CD4-positive, CD25-positive, alpha-beta regulatory T cell (primary cell): Measurements from ENCODE around the gene MCC. TPM values are rescaled to one million over a fixed set of nuclear protein-coding genes. Genes with fewer than 3 reads are reported as not detected.

ENCODE experiments used
- ATAC-seq, 2 donors: fragments of 150-1000 bp; cut with Tn5 transposase; one replicate each; pipeline ENCODE4 v1.10.0; 2021; ENCODE audit warnings: low read depth in 2 of 2, moderate number of reproducible peaks in 2 of 2, moderate library complexity in 1 of 2
- DNase-seq, 3 donors: peaks; one replicate each; pipeline versions ENCODE4 v3.0.0 to v3.0.0-alpha.2; 2012 to 2022; ENCODE audit warnings: mixed read lengths in 1 of 3
- H3K27ac ChIP-seq: one replicate; pipeline ENCODE4 v1.7.0; 2013; ENCODE audit warnings: mild to moderate bottlenecking, low read length; ENCODE audit not compliant: insufficient read depth, poor library complexity, severe bottlenecking
- H3K27me3 ChIP-seq: one replicate; pipeline ENCODE4 v1.7.0; 2013; ENCODE audit warnings: low read length; ENCODE audit not compliant: control insufficient read depth, insufficient read depth
- H3K36me3 ChIP-seq: one replicate; pipeline ENCODE4 v1.7.0; 2013; ENCODE audit warnings: mild to moderate bottlenecking, low read length, moderate library complexity; ENCODE audit not compliant: control insufficient read depth, insufficient read depth
- H3K4me1 ChIP-seq: 2 replicates; pipeline ENCODE4 v1.7.0; 2013; ENCODE audit warnings: mild to moderate bottlenecking, low read length; ENCODE audit not compliant: insufficient read depth, control insufficient read depth, poor library complexity, severe bottlenecking
- H3K4me3 ChIP-seq: one replicate; pipeline ENCODE4 v1.7.0; 2013; ENCODE audit warnings: low read depth, mild to moderate bottlenecking, low read length, moderate library complexity
- H3K9me3 ChIP-seq, 2 experiments: 1 replicate in 1 of 2; 2 replicates in 1 of 2; pipeline ENCODE4 v1.7.0; 2013; ENCODE audit warnings: low read length in 2 of 2, mild to moderate bottlenecking in 1 of 2, moderate library complexity in 1 of 2; ENCODE audit not compliant: control insufficient read depth in 2 of 2
- H3K27ac Mint-ChIP-seq, 3 donors: one replicate each; pipeline ENCODE4 v1.8.0; 2020 to 2022; ENCODE audit warnings: mild to moderate bottlenecking in 3 of 3, mixed read lengths in 3 of 3, moderate library complexity in 2 of 3
- H3K27me3 Mint-ChIP-seq: one replicate; pipeline ENCODE4 v1.8.0; 2022; ENCODE audit warnings: mild to moderate bottlenecking, mixed read lengths
- H3K36me3 Mint-ChIP-seq: one replicate; pipeline ENCODE4 v1.8.0; 2020; ENCODE audit warnings: mixed read lengths
- H3K4me1 Mint-ChIP-seq, 4 donors: one replicate each; pipeline ENCODE4 v1.8.0; 2020 to 2022; ENCODE audit warnings: mixed read lengths in 4 of 4, mild to moderate bottlenecking in 1 of 4
- H3K4me3 Mint-ChIP-seq, 4 donors: one replicate each; pipeline ENCODE4 v1.8.0; 2020 to 2022; ENCODE audit warnings: mild to moderate bottlenecking in 4 of 4, mixed read lengths in 4 of 4, moderate library complexity in 3 of 4
- H3K9me3 Mint-ChIP-seq, 7 donors: one replicate each; pipeline ENCODE4 v1.8.0; 2020 to 2022; ENCODE audit warnings: mixed read lengths in 7 of 7, mild to moderate bottlenecking in 3 of 7, moderate library complexity in 2 of 7
- polyA plus RNA-seq, 4 donors: library from polyadenylated mRNA; unstranded; fragments of 300-500 nt; fragmentation: Illumina TruSeq; gene quantifications; one replicate each; pipeline ENCODE4 v1.2.3, GENCODE V29; 2021
- total RNA-seq: library from RNA; stranded (reverse); gene quantifications from one replicate; pipeline ENCODE4 v1.2.3, GENCODE V29; 2022

MCC gene
- total and polyA plus RNA-seq, 5 donors from 2014 or later, result 0.47 to 11.1 (median 3.4) TPM

- Histone ChIP-seq H3K27ac (no peak overlapping the region), H3K36me3 (no peaks in the 10 kb centered on the region), H3K27me3 (peaks cover 29% of the 10 kb centered on the region), H3K4me3 (peak overlapping the region; percentile 90), H3K4me1 (peaks cover 22% of the 10 kb centered on the region), H3K9me3 (no peaks in the 10 kb centered on the region)
- peak overlapping the region; percentile 89 to 95 (median 94) for H3K4me3 Mint-ChIP-seq
- no peak for DNase-seq
- no peaks in the 10 kb centered on the region for H3K36me3 Mint-ChIP-seq
- H3K27me3 Mint-ChIP-seq, result peaks cover 50% of the 10 kb centered on the region
- peaks cover 0 to 2% (median 0%) of the 10 kb centered on the region in 7 donors for H3K9me3 Mint-ChIP-seq
- no peak for ATAC-seq
- peaks cover 0 to 35% (median 25%) of the 10 kb centered on the region in 4 donors for H3K4me1 Mint-ChIP-seq
- H3K27ac Mint-ChIP-seq, result peak overlapping the region in 2 of 3 donors; percentile 76 to 86
These were observed 194.9 kb downstream of the MCC start for GRCh38 chr5:113293068-113293974.

- Mint-ChIP-seq H3K36me3 (no peaks in the 10 kb centered on the region), H3K4me1 (peaks cover 0 to 34% (median 24%) of the 10 kb centered on the region in 4 donors), H3K27ac (no peak overlapping the region), H3K27me3 (peaks cover 42% of the 10 kb centered on the region), H3K4me3 (peak overlapping the region; percentile 89 to 95 (median 94)), H3K9me3 (peaks cover 0 to 2% (median 0%) of the 10 kb centered on the region in 7 donors)
- H3K9me3 ChIP-seq, result no peaks in the 10 kb centered on the region
- peaks cover 22% of the 10 kb centered on the region for H3K4me1 ChIP-seq
- H3K27ac ChIP-seq, result no peak overlapping the region
- no peak for ATAC-seq
- peaks cover 24% of the 10 kb centered on the region for H3K27me3 ChIP-seq
- no peaks in the 10 kb centered on the region for H3K36me3 ChIP-seq
- H3K4me3 ChIP-seq, result peak overlapping the region; percentile 90
- DNase-seq, result no peak
These were observed 195.8 kb downstream of the MCC start for GRCh38 chr5:113292462-113292861.

- Mint-ChIP-seq H3K9me3 (peaks cover 0 to 1% (median 0%) of the 10 kb centered on the region in 7 donors), H3K27me3 (no peaks in the 10 kb centered on the region), H3K4me1 (peaks cover 0 to 8% (median 1%) of the 10 kb centered on the region in 4 donors), H3K36me3 (no peaks in the 10 kb centered on the region), H3K27ac (no peak overlapping the region), H3K4me3 (no peak overlapping the region)
- H3K36me3 ChIP-seq, result no peaks in the 10 kb centered on the region
- H3K4me1 ChIP-seq, result no peaks in the 10 kb centered on the region
- no peaks in the 10 kb centered on the region for H3K27me3 ChIP-seq
- H3K27ac ChIP-seq, result no peak overlapping the region
- H3K9me3 ChIP-seq, result no peaks in the 10 kb centered on the region
- no peak overlapping the region for H3K4me3 ChIP-seq
- ATAC-seq (no peak), DNase-seq (no peak)
These were observed 204.7 kb downstream of the MCC start for GRCh38 chr5:113283558-113283957.

GRCh38 chr5:113282472-113282871, 205.8 kb downstream of the MCC start:
- H3K4me3 Mint-ChIP-seq, result no peak overlapping the region
- DNase-seq, result no peak
- H3K27ac Mint-ChIP-seq, result no peak overlapping the region
- H3K4me1 Mint-ChIP-seq, result peaks cover 0 to 8% (median 1%) of the 10 kb centered on the region in 4 donors
- H3K27me3 Mint-ChIP-seq, result no peaks in the 10 kb centered on the region
- H3K4me3 ChIP-seq, result no peak overlapping the region
- peaks cover 0 to 1% (median 0%) of the 10 kb centered on the region in 7 donors for H3K9me3 Mint-ChIP-seq
- no peak overlapping the region for H3K27ac ChIP-seq
- no peaks in the 10 kb centered on the region for H3K27me3 ChIP-seq
- no peaks in the 10 kb centered on the region for H3K36me3 Mint-ChIP-seq
- H3K9me3 ChIP-seq, result no peaks in the 10 kb centered on the region
- H3K4me1 ChIP-seq, result no peaks in the 10 kb centered on the region
- no peaks in the 10 kb centered on the region for H3K36me3 ChIP-seq
- no peak for ATAC-seq

GRCh38 chr5:113281194-113281593, 207.1 kb downstream of the MCC start:
- Histone ChIP-seq H3K9me3 (no peaks in the 10 kb centered on the region), H3K36me3 (no peaks in the 10 kb centered on the region), H3K27me3 (no peaks in the 10 kb centered on the region), H3K4me1 (no peaks in the 10 kb centered on the region), H3K27ac (no peak overlapping the region), H3K4me3 (no peak overlapping the region)
- H3K4me3 Mint-ChIP-seq, result no peak overlapping the region
- H3K36me3 Mint-ChIP-seq, result no peaks in the 10 kb centered on the region
- DNase-seq (no peak), ATAC-seq (no peak)
- no peak overlapping the region for H3K27ac Mint-ChIP-seq
- H3K4me1 Mint-ChIP-seq, result peaks cover 0 to 8% (median 2%) of the 10 kb centered on the region in 4 donors
- no peaks in the 10 kb centered on the region for H3K27me3 Mint-ChIP-seq
- peaks cover 0 to 1% (median 0%) of the 10 kb centered on the region in 7 donors for H3K9me3 Mint-ChIP-seq

- Histone ChIP-seq H3K36me3 (no peaks in the 10 kb centered on the region), H3K9me3 (no peaks in the 10 kb centered on the region), H3K27ac (no peak overlapping the region), H3K4me1 (no peaks in the 10 kb centered on the region), H3K4me3 (no peak overlapping the region), H3K27me3 (no peaks in the 10 kb centered on the region)
- DNase-seq (no peak), ATAC-seq (no peak)
- H3K9me3 Mint-ChIP-seq, result peaks cover 0 to 1% (median 0%) of the 10 kb centered on the region in 7 donors
- no peak overlapping the region for H3K27ac Mint-ChIP-seq
- H3K36me3 Mint-ChIP-seq, result no peaks in the 10 kb centered on the region
- H3K4me1 Mint-ChIP-seq, result peaks cover 0 to 8% (median 2%) of the 10 kb centered on the region in 4 donors
- H3K27me3 Mint-ChIP-seq, result no peaks in the 10 kb centered on the region
- no peak overlapping the region for H3K4me3 Mint-ChIP-seq
These were observed 207.7 kb downstream of the MCC start for GRCh38 chr5:113280541-113280940.

- Mint-ChIP-seq H3K36me3 (no peaks in the 10 kb centered on the region), H3K27me3 (no peaks in the 10 kb centered on the region), H3K9me3 (peaks cover 0 to 1% (median 0%) of the 10 kb centered on the region in 7 donors), H3K4me3 (no peak overlapping the region), H3K4me1 (peaks cover 2 to 10% (median 3%) of the 10 kb centered on the region in 4 donors), H3K27ac (no peak overlapping the region)
- H3K4me3 ChIP-seq, result no peak overlapping the region
- ATAC-seq (no peak), DNase-seq (no peak)
- no peaks in the 10 kb centered on the region for H3K9me3 ChIP-seq
- H3K27me3 ChIP-seq, result no peaks in the 10 kb centered on the region
- peaks cover under 1% of the 10 kb centered on the region for H3K4me1 ChIP-seq
- no peaks in the 10 kb centered on the region for H3K36me3 ChIP-seq
- no peak overlapping the region for H3K27ac ChIP-seq
These were observed 209.3 kb downstream of the MCC start for GRCh38 chr5:113278976-113279375.
